Mucosa of descending colon (tissue), 3 donors: Measurements from ENCODE around the gene TOMM34. TPM values are rescaled to one million over a fixed set of nuclear protein-coding genes. Genes with fewer than 3 reads are reported as not detected.

Experiments
- ATAC-seq: fragments of 200-7000 bp; cut with Tn5 transposase; one replicate; pipeline ENCODE4 v1.9.1; 2020; ENCODE audit warnings: mild to moderate bottlenecking, moderate library complexity
- DNase-seq, 3 donors: peaks; one replicate each; pipeline ENCODE4 v3.0.0-alpha.2; 2020
- H3K36me3 ChIP-seq: fragments of 200-600 bp; one replicate; pipeline ENCODE4 v1.8.0; 2021; ENCODE audit warnings: low read depth, mild to moderate bottlenecking
- H3K4me1 ChIP-seq: fragments of 200-600 bp; one replicate; pipeline ENCODE4 v1.8.0; 2021; ENCODE audit warnings: low read depth, mild to moderate bottlenecking
- H3K4me3 ChIP-seq: fragments of 200-600 bp; one replicate; pipeline ENCODE4 v1.8.0; 2021; ENCODE audit warnings: mild to moderate bottlenecking
- H3K9me3 ChIP-seq: fragments of 200-600 bp; one replicate; pipeline ENCODE4 v1.8.0; 2021; ENCODE audit warnings: mild to moderate bottlenecking
- intact Hi-C, 2 donors: fragments of 100-400 bp; cut with DNase I in 1 of 2; cut with micrococcal nuclease in 1 of 2; formaldehyde crosslinking; loops; one replicate each; pipeline versions ENCODE4 v1.11.0 to v1.11.1; 2022; cut with DNase I, micrococcal nuclease
- total RNA-seq, 3 donors: library from RNA; stranded (reverse); fragmentation: NEBNext Ultra II Directional in 2 of 3; extraction: Animal tissue kit (Norgen Biotek cat#: 25700) in 2 of 3; gene quantifications; one replicate each; pipeline versions ENCODE4 v1.2.1 to v1.2.4, GENCODE V29; 2021 to 2023
- TF ChIP-seq, protein P1 (sequence below): fragments of 200-600 bp; IDR thresholded peaks from one replicate; pipeline ENCODE4 v1.8.0; 2022; ENCODE audit warnings: antibody characterized with exemption, mild to moderate bottlenecking
- donor health status: DM: no; HTN: no; CAD: no; lungs with moderate emphysema.
- donor health status: DM: no; HTN: no; CAD: no.
- donor health status: DM: no; HTN: yes; CAD: no.

Gene TOMM34
- total RNA-seq, 3 donors from 2014 or later: 10.9 to 15.4 (median 13.3) TPM

GRCh38 chr20:44930517-44931168, 29.6 kb downstream of the TOMM34 start:
- no peak for DNase-seq
- H3K9me3 ChIP-seq: no peaks in the 10 kb centered on the region
- intact Hi-C loops: no loop called here
- H3K36me3 ChIP-seq: no peaks in the 10 kb centered on the region
- H3K4me1 ChIP-seq: no peaks in the 10 kb centered on the region
- no peak for ATAC-seq
- TF ChIP-seq, protein P1, sequence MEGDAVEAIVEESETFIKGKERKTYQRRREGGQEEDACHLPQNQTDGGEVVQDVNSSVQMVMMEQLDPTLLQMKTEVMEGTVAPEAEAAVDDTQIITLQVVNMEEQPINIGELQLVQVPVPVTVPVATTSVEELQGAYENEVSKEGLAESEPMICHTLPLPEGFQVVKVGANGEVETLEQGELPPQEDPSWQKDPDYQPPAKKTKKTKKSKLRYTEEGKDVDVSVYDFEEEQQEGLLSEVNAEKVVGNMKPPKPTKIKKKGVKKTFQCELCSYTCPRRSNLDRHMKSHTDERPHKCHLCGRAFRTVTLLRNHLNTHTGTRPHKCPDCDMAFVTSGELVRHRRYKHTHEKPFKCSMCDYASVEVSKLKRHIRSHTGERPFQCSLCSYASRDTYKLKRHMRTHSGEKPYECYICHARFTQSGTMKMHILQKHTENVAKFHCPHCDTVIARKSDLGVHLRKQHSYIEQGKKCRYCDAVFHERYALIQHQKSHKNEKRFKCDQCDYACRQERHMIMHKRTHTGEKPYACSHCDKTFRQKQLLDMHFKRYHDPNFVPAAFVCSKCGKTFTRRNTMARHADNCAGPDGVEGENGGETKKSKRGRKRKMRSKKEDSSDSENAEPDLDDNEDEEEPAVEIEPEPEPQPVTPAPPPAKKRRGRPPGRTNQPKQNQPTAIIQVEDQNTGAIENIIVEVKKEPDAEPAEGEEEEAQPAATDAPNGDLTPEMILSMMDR: no peak
- H3K4me3 ChIP-seq: no peak overlapping the region

GRCh38 chr20:44928595-44928994, 31.6 kb downstream of the TOMM34 start:
- intact Hi-C loops: no loop called here
- ATAC-seq (no peak), DNase-seq (no peak)
- no peaks in the 10 kb centered on the region for H3K4me1 ChIP-seq
- no peaks in the 10 kb centered on the region for H3K36me3 ChIP-seq
- no peaks in the 10 kb centered on the region for H3K9me3 ChIP-seq
- TF ChIP-seq, protein P1: no peak
- no peak overlapping the region for H3K4me3 ChIP-seq

DNA sequence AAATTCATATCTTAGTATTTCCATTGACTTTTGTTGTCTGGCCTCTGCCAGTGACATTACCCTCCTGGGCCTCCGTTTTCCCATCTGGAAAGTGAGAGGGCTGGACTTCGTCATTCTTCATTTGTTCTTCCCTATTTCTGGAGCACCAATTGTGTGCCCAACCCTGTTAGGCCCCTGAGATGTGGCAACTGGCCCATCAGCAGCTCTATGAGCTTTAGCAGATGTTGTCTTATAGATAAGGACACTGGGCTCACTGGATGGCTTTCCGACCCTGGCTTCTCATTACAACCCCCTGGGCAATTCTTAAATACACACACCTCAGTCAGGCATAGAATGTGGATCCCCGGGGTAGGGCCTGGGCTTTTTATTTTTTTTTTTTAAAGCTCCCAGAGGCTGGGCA, 35.7 kb downstream of the TOMM34 start:
- Histone ChIP-seq H3K9me3 (no peaks in the 10 kb centered on the region), H3K4me3 (no peak overlapping the region), H3K36me3 (no peaks in the 10 kb centered on the region), H3K4me1 (no peaks in the 10 kb centered on the region)
- intact Hi-C loops: no loop called here
- no peak for ATAC-seq
- no peak for DNase-seq
- TF ChIP-seq, protein P1: no peak

- intact Hi-C loops: no loop called here
- Histone ChIP-seq H3K36me3 (no peaks in the 10 kb centered on the region), H3K4me1 (no peaks in the 10 kb centered on the region), H3K4me3 (no peak overlapping the region), H3K9me3 (no peaks in the 10 kb centered on the region)
- no peak for ATAC-seq
- TF ChIP-seq, protein P1: no peak
- DNase-seq: no peak
Observed at GRCh38 chr20:44921447-44921846, 38.8 kb downstream of the TOMM34 start.

DNA sequence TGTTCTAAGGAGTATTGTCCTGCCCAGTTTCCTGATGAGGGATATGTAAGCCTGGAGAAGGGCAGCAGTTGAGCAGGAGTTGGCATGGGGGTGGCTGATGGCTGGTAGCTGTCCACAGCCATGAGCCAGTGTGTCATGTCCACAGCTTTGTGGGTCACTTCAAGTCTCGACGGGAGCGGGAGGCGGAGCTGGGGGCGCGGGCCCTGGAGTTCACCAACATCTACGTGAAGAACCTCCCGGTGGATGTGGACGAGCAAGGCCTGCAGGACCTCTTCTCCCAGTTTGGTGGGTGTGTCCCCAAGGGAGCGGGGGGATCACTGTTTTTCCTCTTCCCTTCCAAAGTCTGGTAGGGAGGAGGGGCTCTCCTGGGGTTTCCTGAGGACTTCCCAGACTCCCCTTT, 41.4 kb downstream of the TOMM34 start:
- TF ChIP-seq, protein P1: no peak
- DNase-seq: no peak
- Histone ChIP-seq H3K4me3 (no peak overlapping the region), H3K36me3 (no peaks in the 10 kb centered on the region), H3K4me1 (no peaks in the 10 kb centered on the region), H3K9me3 (no peaks in the 10 kb centered on the region)
- intact Hi-C loops: no loop called here
- no peak for ATAC-seq

DNA sequence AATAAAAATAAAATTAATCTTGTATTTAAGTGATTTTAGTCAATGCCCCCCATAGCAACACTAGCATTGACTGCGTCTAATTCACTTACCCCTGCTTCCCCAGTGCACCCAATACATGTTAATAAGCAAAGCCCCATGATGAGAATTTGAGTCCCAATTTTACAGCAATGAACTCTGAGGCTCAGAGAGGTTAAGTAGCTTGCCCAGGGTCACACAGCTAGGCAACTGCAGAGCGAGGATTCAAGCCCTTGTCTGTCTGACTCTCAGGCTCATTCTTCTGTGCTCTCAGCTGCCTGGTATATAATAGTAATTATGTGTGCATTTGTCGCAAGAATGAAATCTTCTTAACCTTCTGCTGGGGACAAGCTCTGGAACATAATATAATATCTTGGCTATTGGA, 41.9 kb downstream of the TOMM34 start:
- Histone ChIP-seq H3K4me3 (no peak overlapping the region), H3K9me3 (no peaks in the 10 kb centered on the region), H3K4me1 (no peaks in the 10 kb centered on the region), H3K36me3 (no peaks in the 10 kb centered on the region)
- intact Hi-C loops: no loop called here
- no peak for ATAC-seq
- TF ChIP-seq, protein P1: no peak
- no peak for DNase-seq
